ENCODE data around the gene ARID3B.
"Not testable (repeated sequence)": the region's sequence is repeated elsewhere in the genome, so short reads cannot be mapped to it uniquely, and the experiment has no call there.

The ARID3B gene

GRCh38 chr15:74502301-74502700, 38.7 kb upstream of the ARID3B start:
- DNase-seq, result no peak
- H3K4me1 ChIP-seq, result peaks cover 5% of the 10 kb centered on the region
- H3K36me3 ChIP-seq, result no peaks in the 10 kb centered on the region
- H3K4me3 ChIP-seq (ENCODE audit: low read depth, low read length), result no peak overlapping the region
- H3K9me3 ChIP-seq, result no peaks in the 10 kb centered on the region
- H3K27me3 ChIP-seq, result no peaks in the 10 kb centered on the region
- TF ChIP-seq, protein P1, sequence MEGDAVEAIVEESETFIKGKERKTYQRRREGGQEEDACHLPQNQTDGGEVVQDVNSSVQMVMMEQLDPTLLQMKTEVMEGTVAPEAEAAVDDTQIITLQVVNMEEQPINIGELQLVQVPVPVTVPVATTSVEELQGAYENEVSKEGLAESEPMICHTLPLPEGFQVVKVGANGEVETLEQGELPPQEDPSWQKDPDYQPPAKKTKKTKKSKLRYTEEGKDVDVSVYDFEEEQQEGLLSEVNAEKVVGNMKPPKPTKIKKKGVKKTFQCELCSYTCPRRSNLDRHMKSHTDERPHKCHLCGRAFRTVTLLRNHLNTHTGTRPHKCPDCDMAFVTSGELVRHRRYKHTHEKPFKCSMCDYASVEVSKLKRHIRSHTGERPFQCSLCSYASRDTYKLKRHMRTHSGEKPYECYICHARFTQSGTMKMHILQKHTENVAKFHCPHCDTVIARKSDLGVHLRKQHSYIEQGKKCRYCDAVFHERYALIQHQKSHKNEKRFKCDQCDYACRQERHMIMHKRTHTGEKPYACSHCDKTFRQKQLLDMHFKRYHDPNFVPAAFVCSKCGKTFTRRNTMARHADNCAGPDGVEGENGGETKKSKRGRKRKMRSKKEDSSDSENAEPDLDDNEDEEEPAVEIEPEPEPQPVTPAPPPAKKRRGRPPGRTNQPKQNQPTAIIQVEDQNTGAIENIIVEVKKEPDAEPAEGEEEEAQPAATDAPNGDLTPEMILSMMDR (IDR thresholded peaks at IDR 0.05; ENCODE audit: low read depth, low read length), result no peak

DNA sequence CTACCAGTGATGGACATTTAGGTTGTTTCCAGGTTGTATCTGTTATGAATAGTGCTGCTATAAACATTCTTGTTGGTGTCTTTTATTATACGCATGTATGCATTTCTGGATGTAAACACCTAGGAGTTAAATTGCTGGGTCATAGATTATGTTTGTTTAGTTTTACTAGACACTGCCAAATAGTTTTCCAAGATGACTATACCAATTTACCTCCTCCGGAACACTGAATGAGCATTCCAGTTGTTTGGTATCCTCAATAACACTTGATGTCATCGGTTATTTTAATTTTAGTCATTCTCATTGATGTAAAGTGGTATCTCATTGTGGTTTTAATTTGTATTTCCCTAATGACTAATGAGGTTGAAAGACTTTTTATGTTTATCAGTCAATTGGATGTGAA, 36.6 kb upstream of the ARID3B start:
- TF ChIP-seq, protein P1 (IDR thresholded peaks at IDR 0.05; ENCODE audit: low read depth, low read length), result no peak
- Histone ChIP-seq H3K36me3 (no peaks in the 10 kb centered on the region), H3K27me3 (no peaks in the 10 kb centered on the region), H3K9me3 (no peaks in the 10 kb centered on the region), H3K4me3 (ENCODE audit: low read depth, low read length) (no peak overlapping the region), H3K4me1 (no peaks in the 10 kb centered on the region)
- no peak for DNase-seq

DNA sequence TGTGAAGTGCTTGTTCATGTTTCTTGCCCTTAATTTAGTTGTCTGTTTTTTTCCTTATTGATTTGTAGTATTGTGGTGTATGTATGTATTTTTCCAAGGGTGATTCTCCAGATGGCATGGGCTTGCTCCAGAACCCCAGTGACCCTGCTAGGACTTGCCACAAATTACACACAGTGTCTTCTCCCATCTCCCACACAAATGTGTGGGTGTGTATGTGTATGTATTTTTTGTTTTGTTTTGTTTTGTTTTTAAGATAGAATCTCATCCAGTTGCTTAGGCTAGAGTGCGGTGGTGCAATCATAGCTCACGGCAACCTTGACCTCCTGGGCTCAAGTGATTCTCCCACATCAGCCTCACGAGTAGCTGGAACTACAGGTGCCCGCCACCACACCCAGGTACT, 36.2 kb upstream of the ARID3B start:
- no peaks in the 10 kb centered on the region for H3K4me1 ChIP-seq
- TF ChIP-seq, protein P1 (IDR thresholded peaks at IDR 0.05; ENCODE audit: low read depth, low read length), result no peak
- DNase-seq, result no peak
- H3K4me3 ChIP-seq (ENCODE audit: low read depth, low read length), result no peak overlapping the region
- H3K27me3 ChIP-seq, result no peaks in the 10 kb centered on the region
- no peaks in the 10 kb centered on the region for H3K36me3 ChIP-seq
- no peaks in the 10 kb centered on the region for H3K9me3 ChIP-seq

DNA sequence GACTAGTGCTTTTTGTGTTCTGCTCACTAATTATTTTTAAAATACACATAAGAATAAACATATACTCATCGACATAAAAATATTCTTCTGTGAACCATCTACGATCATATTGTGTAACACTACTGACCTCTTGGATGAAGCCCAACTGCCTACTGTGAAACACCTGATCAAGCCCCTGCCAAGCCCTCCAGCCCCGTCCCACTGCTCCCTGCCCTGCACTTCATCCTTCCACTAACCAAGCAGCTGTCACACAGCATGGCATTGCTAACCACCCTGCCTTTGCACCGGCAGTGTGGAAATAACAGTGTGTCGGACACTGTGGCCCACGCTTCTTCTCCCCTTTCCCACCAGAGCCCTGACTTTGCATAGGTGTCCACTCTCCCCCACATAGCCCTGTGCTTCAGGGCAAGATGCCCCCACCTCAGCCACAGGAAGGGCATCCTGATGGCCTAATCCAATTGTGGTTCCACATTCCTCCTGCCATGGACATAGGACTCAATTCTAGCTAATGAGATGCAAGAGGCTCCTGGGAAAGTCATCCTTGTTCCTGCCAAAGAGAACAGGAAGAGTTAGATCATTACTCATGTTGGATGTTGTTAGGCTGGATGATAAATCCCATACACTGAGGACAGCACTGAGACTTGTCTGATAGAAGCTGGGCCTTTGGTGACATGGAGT, 35.0 kb upstream of the ARID3B start:
- TF ChIP-seq, protein P1 (IDR thresholded peaks at IDR 0.05; ENCODE audit: low read depth, low read length), result no peak
- Histone ChIP-seq H3K4me1 (no peaks in the 10 kb centered on the region), H3K4me3 (ENCODE audit: low read depth, low read length) (no peak overlapping the region), H3K36me3 (no peaks in the 10 kb centered on the region), H3K27me3 (no peaks in the 10 kb centered on the region), H3K9me3 (no peaks in the 10 kb centered on the region)
- DNase-seq, result no peak

GRCh38 chr15:74506515-74506840, 34.5 kb upstream of the ARID3B start:
- no peak overlapping the region for H3K4me3 ChIP-seq (ENCODE audit: low read depth, low read length)
- no peak for DNase-seq
- no peaks in the 10 kb centered on the region for H3K27me3 ChIP-seq
- TF ChIP-seq, protein P1 (IDR thresholded peaks at IDR 0.05; ENCODE audit: low read depth, low read length), result no peak
- no peaks in the 10 kb centered on the region for H3K9me3 ChIP-seq
- H3K36me3 ChIP-seq, result no peaks in the 10 kb centered on the region
- H3K4me1 ChIP-seq, result no peaks in the 10 kb centered on the region

DNA sequence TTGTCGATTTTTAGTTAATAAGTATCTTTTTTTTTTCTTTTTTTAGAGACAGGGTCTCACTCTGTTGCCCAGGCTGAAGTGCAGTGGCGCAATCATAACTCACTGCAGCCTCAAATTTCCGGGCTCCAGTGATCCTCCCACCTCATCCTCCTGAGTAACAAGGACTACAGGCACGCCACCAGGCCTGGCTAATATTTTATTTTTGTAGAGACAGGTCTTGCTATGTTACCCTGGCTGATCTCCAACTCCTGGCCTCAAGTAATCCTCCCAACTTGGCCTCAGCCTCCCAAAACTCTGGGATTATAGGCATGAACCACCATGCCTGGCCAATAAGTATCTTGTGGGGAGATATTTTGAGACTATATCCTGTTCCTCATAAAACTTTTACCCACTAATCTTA, 29.4 kb upstream of the ARID3B start:
- no peak overlapping the region for H3K4me3 ChIP-seq (ENCODE audit: low read depth, low read length)
- TF ChIP-seq, protein P1 (IDR thresholded peaks at IDR 0.05; ENCODE audit: low read depth, low read length), result no peak
- H3K4me1 ChIP-seq, result no peaks in the 10 kb centered on the region
- DNase-seq, result no peak
- H3K9me3 ChIP-seq, result no peaks in the 10 kb centered on the region
- H3K27me3 ChIP-seq, result no peaks in the 10 kb centered on the region
- no peaks in the 10 kb centered on the region for H3K36me3 ChIP-seq

DNA sequence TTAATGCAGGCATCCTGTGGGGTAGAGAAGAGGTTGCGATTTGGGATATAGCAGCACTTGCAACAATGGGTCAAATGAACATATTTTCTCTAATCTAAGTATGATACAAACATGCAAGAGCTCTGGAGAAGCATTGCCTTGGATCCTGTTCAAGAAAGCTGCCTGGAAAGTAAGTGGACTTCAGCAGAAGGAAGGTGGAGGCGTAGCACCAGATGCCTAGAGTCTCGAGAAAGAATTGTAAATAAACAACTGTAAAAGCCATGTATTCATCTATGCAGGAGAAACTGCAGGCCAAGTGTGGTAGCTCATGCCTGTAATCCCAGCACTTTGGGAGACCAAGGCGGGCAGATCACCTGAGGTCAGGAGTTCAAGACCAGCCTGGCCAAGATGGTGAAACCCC, 27.0 kb upstream of the ARID3B start:
- H3K36me3 ChIP-seq; H3K4me3 ChIP-seq (ENCODE audit: low read depth, low read length); H3K4me1 ChIP-seq; H3K27me3 ChIP-seq; DNase-seq; H3K9me3 ChIP-seq: not testable (repeated sequence)
